22Rv1 (cell line): ENCODE measurements around the gene KCNJ14.

ENCODE experiments used
- CTCF ChIP-seq: fragments of 450-650 bp; IDR thresholded peaks from 2 replicates; pipeline ENCODE4 v1.5.1; 2017; ENCODE audit warnings: mild to moderate bottlenecking
- ZFX ChIP-seq: fragments of 450-650 bp; IDR thresholded peaks from 2 replicates; pipeline ENCODE4 v1.6.1; 2017; ENCODE audit warnings: antibody characterized with exemption, borderline replicate concordance

GRCh38 chr19:48446579-48446978 lies 8.8 kb upstream of the KCNJ14 start:
- TF ChIP-seq CTCF (no peak), ZFX (no peak)
